GM23338 (cell line): ENCODE data around the gene TPM2. TPM values are rescaled to one million over a fixed set of nuclear protein-coding genes. Genes with fewer than 3 reads are reported as not detected.

ENCODE experiments used
- ATAC-seq: fragments of 200-7000 bp; cut with Tn5 transposase; 3 replicates; pipeline ENCODE4 v1.9.1; 2020
- DNase-seq: peaks from one replicate; pipeline ENCODE4 v3.0.0-alpha.2; 2015; ENCODE audit warnings: low spot score
- H2AFZ ChIP-seq: fragments of 200-600 bp; sonication (generic); 2 replicates; pipeline ENCODE4 v1.8.0; 2016; ENCODE audit warnings: antibody characterized with exemption, mild to moderate bottlenecking, moderate library complexity
- H3F3A ChIP-seq: fragments of 200-600 bp; sonication (generic); replicated peaks from 2 replicates; pipeline ENCODE4 v1.8.0; 2017; ENCODE audit warnings: antibody characterized with exemption, mixed run types, low read depth
- H3K27ac ChIP-seq: fragments of 200-600 bp; sonication (generic); 2 replicates; pipeline ENCODE4 v1.6.1; 2016; ENCODE audit warnings: low read depth
- H3K27me3 ChIP-seq: fragments of 200-600 bp; sonication (generic); 2 replicates; pipeline ENCODE4 v1.8.0; 2016; ENCODE audit warnings: mild to moderate bottlenecking, mixed run types, moderate library complexity; ENCODE audit not compliant: insufficient read depth
- H3K36me3 ChIP-seq: fragments of 200-600 bp; sonication (generic); 2 replicates; pipeline ENCODE4 v1.8.0; 2016; ENCODE audit warnings: mild to moderate bottlenecking; ENCODE audit not compliant: insufficient read depth
- H3K4me1 ChIP-seq: fragments of 200-600 bp; sonication (generic); 2 replicates; pipeline ENCODE4 v1.8.0; 2016; ENCODE audit warnings: mild to moderate bottlenecking, moderate library complexity; ENCODE audit not compliant: insufficient read depth
- H3K4me2 ChIP-seq: fragments of 200-600 bp; sonication (generic); 2 replicates; pipeline ENCODE4 v1.7.1; 2017; ENCODE audit warnings: mixed run types
- H3K4me3 ChIP-seq: fragments of 200-600 bp; sonication (generic); 2 replicates; pipeline ENCODE4 v1.6.1; 2016; ENCODE audit warnings: mixed run types
- H3K79me2 ChIP-seq: fragments of 200-600 bp; sonication (generic); replicated peaks from 2 replicates; pipeline ENCODE4 v1.8.0; 2017; ENCODE audit warnings: mild to moderate bottlenecking; ENCODE audit not compliant: insufficient read depth
- H3K9me2 ChIP-seq: fragments of 200-600 bp; sonication (generic); 2 replicates; pipeline ENCODE4 v1.8.0; 2017; ENCODE audit not compliant: insufficient read depth
- H4K20me1 ChIP-seq: fragments of 200-600 bp; sonication (generic); replicated peaks from 2 replicates; pipeline ENCODE4 v1.8.0; 2017; ENCODE audit warnings: mild to moderate bottlenecking; ENCODE audit not compliant: insufficient read depth
- H3K27ac Mint-ChIP-seq: 2 replicates; pipeline ENCODE4 v1.8.0; 2020; ENCODE audit warnings: inconsistent platforms, mild to moderate bottlenecking, moderate library complexity, mixed read lengths
- H3K27me3 Mint-ChIP-seq: 3 replicates; pipeline ENCODE4 v1.8.0; 2022; ENCODE audit warnings: low read depth, mild to moderate bottlenecking, moderate library complexity, mixed read lengths, inconsistent platforms; ENCODE audit not compliant: insufficient read depth, poor library complexity
- H3K36me3 Mint-ChIP-seq: 3 replicates; pipeline ENCODE4 v1.8.0; 2021; ENCODE audit warnings: low read depth, mild to moderate bottlenecking, inconsistent platforms, moderate library complexity, mixed read lengths
- H3K4me1 Mint-ChIP-seq: 3 replicates; pipeline ENCODE4 v1.8.0; 2020; ENCODE audit warnings: mild to moderate bottlenecking, inconsistent platforms, mixed read lengths
- H3K4me3 Mint-ChIP-seq: 3 replicates; pipeline ENCODE4 v1.8.0; 2021; ENCODE audit warnings: moderate library complexity, mild to moderate bottlenecking, inconsistent platforms, mixed read lengths
- H3K9me3 Mint-ChIP-seq: 3 replicates; pipeline ENCODE4 v1.8.0; 2020; ENCODE audit warnings: moderate library complexity, mild to moderate bottlenecking, inconsistent platforms, mixed read lengths
- EZH2phosphoT487 ChIP-seq: fragments of 200-600 bp; sonication (generic); IDR thresholded peaks from one replicate; pipeline ENCODE4 v1.8.1; 2018; ENCODE audit warnings: antibody characterized with exemption; ENCODE audit not compliant: unreplicated experiment
- JUNB ChIP-seq: IDR thresholded peaks from one replicate; pipeline ENCODE4 v1.6.1; 2016; ENCODE audit warnings: antibody characterized with exemption; ENCODE audit not compliant: unreplicated experiment
- NANOG ChIP-seq: IDR thresholded peaks from 2 replicates; pipeline ENCODE4 v1.6.1; 2016; ENCODE audit warnings: antibody characterized with exemption, borderline replicate concordance
- POLR2AphosphoS5 ChIP-seq: IDR thresholded peaks from 2 replicates; pipeline ENCODE4 v1.6.1; 2016; ENCODE audit warnings: antibody characterized with exemption, low read depth
- ZNF114 ChIP-seq: fragments of 250-450 bp; sonication (Bioruptor Pico); IDR thresholded peaks from 2 replicates; pipeline ENCODE4 v1.5.0; 2020; ENCODE audit warnings: mild to moderate bottlenecking, moderate library complexity
- polyA plus RNA-seq: library from polyadenylated mRNA; unstranded; fragments of >200 nt; fragmentation: Nextera tagmentation; extraction: Ambion mirVana; gene quantifications from 2 replicates; pipeline ENCODE4 v1.2.1, GENCODE V29; 2016
- total RNA-seq: library from RNA; depleted of rRNA; stranded (reverse); fragments of >200 nt; shearing (Covaris generic); gene quantifications from 2 replicates; pipeline ENCODE4 v1.2.3, GENCODE V29; 2014
- TF ChIP-seq, protein P1 (sequence below): fragments of 250-450 bp; sonication (Bioruptor Pico); IDR thresholded peaks from 2 replicates; pipeline ENCODE4 v1.5.0; 2020; ENCODE audit warnings: mild to moderate bottlenecking, moderate library complexity
- TF ChIP-seq, protein P2 (sequence below): IDR thresholded peaks from 2 replicates; pipeline ENCODE4 v1.6.1; 2016; ENCODE audit warnings: antibody characterized with exemption
- TF ChIP-seq, protein P3 (sequence below), 2 experiments: fragments of 200-600 bp in 1 of 2; sonication (generic) in 1 of 2; conservative IDR thresholded peaks; 2 replicates each; pipeline versions ENCODE4 v1.5.1 to v1.6.1; 2016 to 2017; ENCODE audit warnings: antibody characterized with exemption in 2 of 2, low read depth in 2 of 2, mild to moderate bottlenecking in 2 of 2, moderate library complexity in 1 of 2
- TF ChIP-seq, protein P4 (sequence below): IDR thresholded peaks from one replicate; pipeline ENCODE4 v1.6.1; 2018; ENCODE audit warnings: antibody characterized with exemption; ENCODE audit not compliant: unreplicated experiment

Gene TPM2
- total and polyA plus RNA-seq, 2 experiments from 2014 or later = 116 to 488 TPM

DNA sequence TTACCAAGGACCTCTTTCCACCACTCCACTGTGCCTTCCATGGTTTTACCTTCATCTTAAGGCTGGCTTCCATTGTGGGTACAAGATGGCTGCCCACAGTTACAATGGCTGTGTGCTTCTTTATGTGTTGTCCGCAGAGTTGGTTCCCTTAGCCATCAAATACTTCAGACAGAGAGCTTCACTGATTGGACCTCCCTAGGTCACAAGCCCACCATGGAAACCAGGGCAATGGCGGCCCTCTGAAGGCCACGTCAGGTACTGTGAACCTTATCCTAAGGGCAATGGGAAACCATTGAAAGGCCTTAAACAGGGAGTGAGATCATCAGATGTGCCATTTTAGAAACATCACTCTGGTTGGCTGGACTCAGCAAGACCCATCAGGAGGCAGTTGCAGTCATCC lies 21.8 kb downstream of the TPM2 start:
- no peaks in the 10 kb centered on the region; the same call in 2 of the 3 replicates for H3K9me3 Mint-ChIP-seq

More for the DNA sequence above, 21.8 kb downstream of the TPM2 start:
- Histone ChIP-seq H3K9me2 (peaks cover 12% of the 10 kb centered on the region), H3K36me3 (no peaks in the 10 kb centered on the region), H3K4me3 (no peak overlapping the region), H3K27ac (no peak overlapping the region), H4K20me1 (no peaks in the 10 kb centered on the region), H2AFZ (no peak overlapping the region), H3K27me3 (no peaks in the 10 kb centered on the region), H3K4me1 (peaks cover 15% of the 10 kb centered on the region), H3F3A (0 out of 2 replicates have a peak, but pooled peaks cover 13% of the 10 kb centered on the region), H3K4me2 (no peak overlapping the region), H3K79me2 (peaks cover 8% of the 10 kb centered on the region; the same call in 1 of the 2 replicates)
- H3K4me3 Mint-ChIP-seq = no peak overlapping the region
- peaks cover 20% of the 10 kb centered on the region for H3K4me1 Mint-ChIP-seq
- TF ChIP-seq, protein P1, sequence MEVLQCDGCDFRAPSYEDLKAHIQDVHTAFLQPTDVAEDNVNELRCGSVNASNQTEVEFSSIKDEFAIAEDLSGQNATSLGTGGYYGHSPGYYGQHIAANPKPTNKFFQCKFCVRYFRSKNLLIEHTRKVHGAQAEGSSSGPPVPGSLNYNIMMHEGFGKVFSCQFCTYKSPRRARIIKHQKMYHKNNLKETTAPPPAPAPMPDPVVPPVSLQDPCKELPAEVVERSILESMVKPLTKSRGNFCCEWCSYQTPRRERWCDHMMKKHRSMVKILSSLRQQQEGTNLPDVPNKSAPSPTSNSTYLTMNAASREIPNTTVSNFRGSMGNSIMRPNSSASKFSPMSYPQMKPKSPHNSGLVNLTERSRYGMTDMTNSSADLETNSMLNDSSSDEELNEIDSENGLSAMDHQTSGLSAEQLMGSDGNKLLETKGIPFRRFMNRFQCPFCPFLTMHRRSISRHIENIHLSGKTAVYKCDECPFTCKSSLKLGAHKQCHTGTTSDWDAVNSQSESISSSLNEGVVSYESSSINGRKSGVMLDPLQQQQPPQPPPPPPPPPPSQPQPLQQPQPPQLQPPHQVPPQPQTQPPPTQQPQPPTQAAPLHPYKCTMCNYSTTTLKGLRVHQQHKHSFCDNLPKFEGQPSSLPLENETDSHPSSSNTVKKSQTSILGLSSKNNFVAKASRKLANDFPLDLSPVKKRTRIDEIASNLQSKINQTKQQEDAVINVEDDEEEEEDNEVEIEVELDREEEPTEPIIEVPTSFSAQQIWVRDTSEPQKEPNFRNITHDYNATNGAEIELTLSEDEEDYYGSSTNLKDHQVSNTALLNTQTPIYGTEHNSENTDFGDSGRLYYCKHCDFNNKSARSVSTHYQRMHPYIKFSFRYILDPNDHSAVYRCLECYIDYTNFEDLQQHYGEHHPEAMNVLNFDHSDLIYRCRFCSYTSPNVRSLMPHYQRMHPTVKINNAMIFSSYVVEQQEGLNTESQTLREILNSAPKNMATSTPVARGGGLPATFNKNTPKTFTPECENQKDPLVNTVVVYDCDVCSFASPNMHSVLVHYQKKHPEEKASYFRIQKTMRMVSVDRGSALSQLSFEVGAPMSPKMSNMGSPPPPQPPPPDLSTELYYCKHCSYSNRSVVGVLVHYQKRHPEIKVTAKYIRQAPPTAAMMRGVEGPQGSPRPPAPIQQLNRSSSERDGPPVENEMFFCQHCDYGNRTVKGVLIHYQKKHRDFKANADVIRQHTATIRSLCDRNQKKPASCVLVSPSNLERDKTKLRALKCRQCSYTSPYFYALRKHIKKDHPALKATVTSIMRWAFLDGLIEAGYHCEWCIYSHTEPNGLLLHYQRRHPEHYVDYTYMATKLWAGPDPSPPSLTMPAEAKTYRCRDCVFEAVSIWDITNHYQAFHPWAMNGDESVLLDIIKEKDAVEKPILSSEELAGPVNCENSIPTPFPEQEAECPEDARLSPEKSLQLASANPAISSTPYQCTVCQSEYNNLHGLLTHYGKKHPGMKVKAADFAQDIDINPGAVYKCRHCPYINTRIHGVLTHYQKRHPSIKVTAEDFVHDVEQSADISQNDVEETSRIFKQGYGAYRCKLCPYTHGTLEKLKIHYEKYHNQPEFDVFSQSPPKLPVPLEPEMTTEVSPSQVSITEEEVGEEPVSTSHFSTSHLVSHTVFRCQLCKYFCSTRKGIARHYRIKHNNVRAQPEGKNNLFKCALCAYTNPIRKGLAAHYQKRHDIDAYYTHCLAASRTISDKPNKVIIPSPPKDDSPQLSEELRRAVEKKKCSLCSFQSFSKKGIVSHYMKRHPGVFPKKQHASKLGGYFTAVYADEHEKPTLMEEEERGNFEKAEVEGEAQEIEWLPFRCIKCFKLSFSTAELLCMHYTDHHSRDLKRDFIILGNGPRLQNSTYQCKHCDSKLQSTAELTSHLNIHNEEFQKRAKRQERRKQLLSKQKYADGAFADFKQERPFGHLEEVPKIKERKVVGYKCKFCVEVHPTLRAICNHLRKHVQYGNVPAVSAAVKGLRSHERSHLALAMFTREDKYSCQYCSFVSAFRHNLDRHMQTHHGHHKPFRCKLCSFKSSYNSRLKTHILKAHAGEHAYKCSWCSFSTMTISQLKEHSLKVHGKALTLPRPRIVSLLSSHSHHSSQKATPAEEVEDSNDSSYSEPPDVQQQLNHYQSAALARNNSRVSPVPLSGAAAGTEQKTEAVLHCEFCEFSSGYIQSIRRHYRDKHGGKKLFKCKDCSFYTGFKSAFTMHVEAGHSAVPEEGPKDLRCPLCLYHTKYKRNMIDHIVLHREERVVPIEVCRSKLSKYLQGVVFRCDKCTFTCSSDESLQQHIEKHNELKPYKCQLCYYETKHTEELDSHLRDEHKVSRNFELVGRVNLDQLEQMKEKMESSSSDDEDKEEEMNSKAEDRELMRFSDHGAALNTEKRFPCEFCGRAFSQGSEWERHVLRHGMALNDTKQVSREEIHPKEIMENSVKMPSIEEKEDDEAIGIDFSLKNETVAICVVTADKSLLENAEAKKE (CRISPR knock-in tag) = no peak
- TF ChIP-seq POLR2AphosphoS5 (no peak), JUNB (no peak), ZNF114 (no peak), EZH2phosphoT487 (no peak), NANOG (no peak)
- TF ChIP-seq, protein P2, sequence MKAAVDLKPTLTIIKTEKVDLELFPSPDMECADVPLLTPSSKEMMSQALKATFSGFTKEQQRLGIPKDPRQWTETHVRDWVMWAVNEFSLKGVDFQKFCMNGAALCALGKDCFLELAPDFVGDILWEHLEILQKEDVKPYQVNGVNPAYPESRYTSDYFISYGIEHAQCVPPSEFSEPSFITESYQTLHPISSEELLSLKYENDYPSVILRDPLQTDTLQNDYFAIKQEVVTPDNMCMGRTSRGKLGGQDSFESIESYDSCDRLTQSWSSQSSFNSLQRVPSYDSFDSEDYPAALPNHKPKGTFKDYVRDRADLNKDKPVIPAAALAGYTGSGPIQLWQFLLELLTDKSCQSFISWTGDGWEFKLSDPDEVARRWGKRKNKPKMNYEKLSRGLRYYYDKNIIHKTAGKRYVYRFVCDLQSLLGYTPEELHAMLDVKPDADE = no peak
- TF ChIP-seq, protein P3, sequence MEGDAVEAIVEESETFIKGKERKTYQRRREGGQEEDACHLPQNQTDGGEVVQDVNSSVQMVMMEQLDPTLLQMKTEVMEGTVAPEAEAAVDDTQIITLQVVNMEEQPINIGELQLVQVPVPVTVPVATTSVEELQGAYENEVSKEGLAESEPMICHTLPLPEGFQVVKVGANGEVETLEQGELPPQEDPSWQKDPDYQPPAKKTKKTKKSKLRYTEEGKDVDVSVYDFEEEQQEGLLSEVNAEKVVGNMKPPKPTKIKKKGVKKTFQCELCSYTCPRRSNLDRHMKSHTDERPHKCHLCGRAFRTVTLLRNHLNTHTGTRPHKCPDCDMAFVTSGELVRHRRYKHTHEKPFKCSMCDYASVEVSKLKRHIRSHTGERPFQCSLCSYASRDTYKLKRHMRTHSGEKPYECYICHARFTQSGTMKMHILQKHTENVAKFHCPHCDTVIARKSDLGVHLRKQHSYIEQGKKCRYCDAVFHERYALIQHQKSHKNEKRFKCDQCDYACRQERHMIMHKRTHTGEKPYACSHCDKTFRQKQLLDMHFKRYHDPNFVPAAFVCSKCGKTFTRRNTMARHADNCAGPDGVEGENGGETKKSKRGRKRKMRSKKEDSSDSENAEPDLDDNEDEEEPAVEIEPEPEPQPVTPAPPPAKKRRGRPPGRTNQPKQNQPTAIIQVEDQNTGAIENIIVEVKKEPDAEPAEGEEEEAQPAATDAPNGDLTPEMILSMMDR (conservative IDR thresholded peaks at IDR 0.05; ENCODE audit: low read depth in 2 of 2) = no peak
- TF ChIP-seq, protein P4, sequence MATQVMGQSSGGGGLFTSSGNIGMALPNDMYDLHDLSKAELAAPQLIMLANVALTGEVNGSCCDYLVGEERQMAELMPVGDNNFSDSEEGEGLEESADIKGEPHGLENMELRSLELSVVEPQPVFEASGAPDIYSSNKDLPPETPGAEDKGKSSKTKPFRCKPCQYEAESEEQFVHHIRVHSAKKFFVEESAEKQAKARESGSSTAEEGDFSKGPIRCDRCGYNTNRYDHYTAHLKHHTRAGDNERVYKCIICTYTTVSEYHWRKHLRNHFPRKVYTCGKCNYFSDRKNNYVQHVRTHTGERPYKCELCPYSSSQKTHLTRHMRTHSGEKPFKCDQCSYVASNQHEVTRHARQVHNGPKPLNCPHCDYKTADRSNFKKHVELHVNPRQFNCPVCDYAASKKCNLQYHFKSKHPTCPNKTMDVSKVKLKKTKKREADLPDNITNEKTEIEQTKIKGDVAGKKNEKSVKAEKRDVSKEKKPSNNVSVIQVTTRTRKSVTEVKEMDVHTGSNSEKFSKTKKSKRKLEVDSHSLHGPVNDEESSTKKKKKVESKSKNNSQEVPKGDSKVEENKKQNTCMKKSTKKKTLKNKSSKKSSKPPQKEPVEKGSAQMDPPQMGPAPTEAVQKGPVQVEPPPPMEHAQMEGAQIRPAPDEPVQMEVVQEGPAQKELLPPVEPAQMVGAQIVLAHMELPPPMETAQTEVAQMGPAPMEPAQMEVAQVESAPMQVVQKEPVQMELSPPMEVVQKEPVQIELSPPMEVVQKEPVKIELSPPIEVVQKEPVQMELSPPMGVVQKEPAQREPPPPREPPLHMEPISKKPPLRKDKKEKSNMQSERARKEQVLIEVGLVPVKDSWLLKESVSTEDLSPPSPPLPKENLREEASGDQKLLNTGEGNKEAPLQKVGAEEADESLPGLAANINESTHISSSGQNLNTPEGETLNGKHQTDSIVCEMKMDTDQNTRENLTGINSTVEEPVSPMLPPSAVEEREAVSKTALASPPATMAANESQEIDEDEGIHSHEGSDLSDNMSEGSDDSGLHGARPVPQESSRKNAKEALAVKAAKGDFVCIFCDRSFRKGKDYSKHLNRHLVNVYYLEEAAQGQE = no peak
- ATAC-seq (no peak), DNase-seq (no peak)
- H3K36me3 Mint-ChIP-seq = peaks cover 5% of the 10 kb centered on the region
- H3K27me3 Mint-ChIP-seq = peaks cover 6% of the 10 kb centered on the region
- H3K27ac Mint-ChIP-seq = no peak overlapping the region
